ENCODE measurements around the gene TAT. TPM values are rescaled to one million over a fixed set of nuclear protein-coding genes. Genes with fewer than 3 reads are reported as not detected.

Gene TAT
- total and polyA plus RNA-seq, 3 experiments from 2014 or later: 0.06 TPM; not detected in 2

DNA sequence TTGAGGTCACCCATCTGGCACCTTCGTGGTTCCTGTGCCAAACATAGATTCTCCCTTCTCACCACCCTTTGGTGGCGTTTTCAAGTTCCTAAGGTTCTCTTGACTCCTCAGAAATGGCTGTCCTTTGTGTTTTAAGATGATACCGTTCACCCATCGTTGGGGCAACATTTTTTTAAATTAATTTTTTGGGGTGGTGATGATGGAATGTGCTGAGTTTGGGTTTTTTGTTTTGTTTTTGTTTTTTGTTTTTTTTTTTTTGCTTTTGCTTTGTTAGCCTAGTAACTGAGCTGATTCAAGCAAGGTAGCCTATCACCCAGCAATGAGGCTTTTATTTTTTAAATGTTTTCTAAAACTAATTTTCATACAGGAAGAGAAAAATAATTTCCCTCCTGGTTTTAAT, 48.0 kb downstream of the TAT start:
- peaks cover 26 to 41% of the 10 kb centered on the region in 2 donors for H3K27me3 Mint-ChIP-seq
- no peak for DNase-seq
- H3K27me3 ChIP-seq (ENCODE audit: insufficient read depth, low read length, poor library complexity, severe bottlenecking): no peaks in the 10 kb centered on the region
- no peak overlapping the region for H3K4me3 Mint-ChIP-seq
- H3K9me3 ChIP-seq (ENCODE audit: low read length): no peaks in the 10 kb centered on the region
- H3K4me3 ChIP-seq (ENCODE audit: low read length): no peak overlapping the region
- CTCF ChIA-PET: no interaction called here
- no peaks in the 10 kb centered on the region for H3K36me3 Mint-ChIP-seq
- H3K36me3 ChIP-seq (ENCODE audit: insufficient read depth, low read length): no peaks in the 10 kb centered on the region
- POLR2A ChIA-PET: no interaction called here
- H3K27ac ChIP-seq (ENCODE audit: low read depth, low read length): no peak overlapping the region
- H3K4me1 Mint-ChIP-seq: no peaks in the 10 kb centered on the region
- no peaks in the 10 kb centered on the region for H3K4me1 ChIP-seq (ENCODE audit: insufficient read depth, low read length)
- H3K27ac Mint-ChIP-seq: no peak overlapping the region
- peaks cover 0 to 2% (median 0%) of the 10 kb centered on the region in 5 donors for H3K9me3 Mint-ChIP-seq

GRCh38 chr16:71528257-71528656, 48.6 kb downstream of the TAT start:
- POLR2A ChIA-PET: no interaction called here
- no peaks in the 10 kb centered on the region for H3K4me1 ChIP-seq (ENCODE audit: insufficient read depth, low read length)

GRCh38 chr16:71526111-71526631, 50.7 kb downstream of the TAT start, which contains the start of gene CHST4:
CHST4 (plus strand) TSS chr16:71526426; CDS start chr16:71536678, 10,252 bp downstream.
- peaks cover 0 to 2% (median 0%) of the 10 kb centered on the region in 5 donors for H3K9me3 Mint-ChIP-seq
- no peaks in the 10 kb centered on the region for H3K36me3 ChIP-seq (ENCODE audit: insufficient read depth, low read length)
- H3K36me3 Mint-ChIP-seq: no peaks in the 10 kb centered on the region
- ChIA-PET POLR2A (no interaction called here), CTCF (interaction anchor here (1.2 kb wide), 1 partner anchor 85 kb away, joined by 4 read pairs; no protein-coding TSS in a partner anchor)
- no peaks in the 10 kb centered on the region for H3K27me3 ChIP-seq (ENCODE audit: insufficient read depth, low read length, poor library complexity, severe bottlenecking)
- DNase-seq: no peak
- no peaks in the 10 kb centered on the region for H3K4me1 Mint-ChIP-seq
- H3K9me3 ChIP-seq (ENCODE audit: low read length): no peaks in the 10 kb centered on the region
- H3K4me1 ChIP-seq (ENCODE audit: insufficient read depth, low read length): no peaks in the 10 kb centered on the region
- H3K27ac ChIP-seq (ENCODE audit: low read depth, low read length): no peak within 1 kb of the TSS
- H3K4me3 Mint-ChIP-seq: no peak within 1 kb of the TSS
- H3K27ac Mint-ChIP-seq: peak within 1 kb of the TSS in 3 of 8 donors; percentile 12 to 71 (median 44)
- H3K27me3 Mint-ChIP-seq: peaks cover 26 to 37% of the 10 kb centered on the region in 2 donors
- H3K4me3 ChIP-seq (ENCODE audit: low read length): no peak within 1 kb of the TSS

More at GRCh38 chr16:71528257-71528656, 48.6 kb downstream of the TAT start:
- DNase-seq: no peak
- Mint-ChIP-seq H3K4me1 (no peaks in the 10 kb centered on the region), H3K4me3 (no peak overlapping the region), H3K27me3 (peaks cover 26 to 41% of the 10 kb centered on the region in 2 donors), H3K27ac (no peak overlapping the region), H3K9me3 (peaks cover 0 to 2% (median 0%) of the 10 kb centered on the region in 5 donors), H3K36me3 (no peaks in the 10 kb centered on the region)
- Histone ChIP-seq H3K9me3 (ENCODE audit: low read length) (no peaks in the 10 kb centered on the region), H3K27me3 (ENCODE audit: insufficient read depth, low read length, poor library complexity, severe bottlenecking) (no peaks in the 10 kb centered on the region), H3K4me3 (ENCODE audit: low read length) (no peak overlapping the region), H3K36me3 (ENCODE audit: insufficient read depth, low read length) (no peaks in the 10 kb centered on the region), H3K27ac (ENCODE audit: low read depth, low read length) (no peak overlapping the region)
- CTCF ChIA-PET: no interaction called here

DNA sequence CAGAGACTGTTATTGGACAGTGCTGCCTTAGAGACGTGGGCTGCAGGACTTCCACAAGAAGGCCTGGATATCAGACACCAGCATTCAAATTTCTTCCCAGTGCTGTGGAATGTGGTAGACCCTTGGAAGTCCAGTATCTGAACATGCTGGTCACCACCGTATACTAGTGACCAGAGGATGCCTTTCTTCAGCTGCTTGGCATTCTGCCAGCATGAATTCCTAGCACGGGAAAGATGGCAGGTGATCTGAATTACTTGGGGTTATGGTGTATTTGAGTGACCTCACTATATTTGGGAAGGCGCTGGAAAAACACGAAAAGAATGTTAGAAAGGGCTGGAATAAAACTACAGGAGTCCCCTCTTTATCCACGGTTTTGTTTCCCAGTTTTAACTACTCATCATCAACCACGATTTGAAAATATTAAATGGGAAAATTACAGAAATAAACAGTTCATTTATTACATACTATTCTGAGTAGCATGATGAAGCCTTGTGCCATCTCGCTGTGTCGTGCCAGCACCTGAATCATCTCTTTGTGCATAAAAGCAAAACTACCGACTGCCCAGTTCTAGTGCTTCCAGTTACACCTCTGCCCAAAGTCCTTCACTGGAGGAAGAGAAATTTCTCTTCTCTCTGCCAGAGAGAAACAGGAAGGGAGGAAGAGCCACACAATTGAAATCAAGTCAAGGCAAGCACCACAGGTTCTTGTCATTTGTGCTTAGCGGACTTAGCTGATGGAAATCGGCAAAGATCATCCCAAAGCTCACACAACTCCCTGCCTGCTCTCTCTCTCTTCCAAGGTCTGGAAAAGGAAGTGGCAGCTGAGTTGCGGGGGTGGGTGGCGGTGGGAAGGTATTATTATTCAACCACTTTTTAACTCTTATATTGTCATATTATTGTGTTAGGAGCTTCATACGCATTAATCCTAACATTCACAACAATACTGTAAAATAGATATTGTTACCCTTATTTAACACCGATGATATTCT, 52.0 kb downstream of the TAT start:
- no peaks in the 10 kb centered on the region for H3K27me3 ChIP-seq (ENCODE audit: insufficient read depth, low read length, poor library complexity, severe bottlenecking)
- ChIA-PET CTCF (no interaction called here), POLR2A (no interaction called here)
- H3K9me3 Mint-ChIP-seq: peaks cover 0 to 2% (median 0%) of the 10 kb centered on the region in 5 donors
- H3K36me3 Mint-ChIP-seq: no peaks in the 10 kb centered on the region
- peak overlapping the region in 1 of 8 donors; percentile 44 for H3K27ac Mint-ChIP-seq
- H3K36me3 ChIP-seq (ENCODE audit: insufficient read depth, low read length): no peaks in the 10 kb centered on the region
- DNase-seq: no peak
- no peaks in the 10 kb centered on the region for H3K9me3 ChIP-seq (ENCODE audit: low read length)
- no peaks in the 10 kb centered on the region for H3K4me1 Mint-ChIP-seq
- no peak overlapping the region for H3K27ac ChIP-seq (ENCODE audit: low read depth, low read length)
- H3K4me3 Mint-ChIP-seq: no peak overlapping the region
- H3K4me3 ChIP-seq (ENCODE audit: low read length): no peak overlapping the region
- H3K4me1 ChIP-seq (ENCODE audit: insufficient read depth, low read length): no peaks in the 10 kb centered on the region
- peaks cover 25 to 33% of the 10 kb centered on the region in 2 donors for H3K27me3 Mint-ChIP-seq

DNA sequence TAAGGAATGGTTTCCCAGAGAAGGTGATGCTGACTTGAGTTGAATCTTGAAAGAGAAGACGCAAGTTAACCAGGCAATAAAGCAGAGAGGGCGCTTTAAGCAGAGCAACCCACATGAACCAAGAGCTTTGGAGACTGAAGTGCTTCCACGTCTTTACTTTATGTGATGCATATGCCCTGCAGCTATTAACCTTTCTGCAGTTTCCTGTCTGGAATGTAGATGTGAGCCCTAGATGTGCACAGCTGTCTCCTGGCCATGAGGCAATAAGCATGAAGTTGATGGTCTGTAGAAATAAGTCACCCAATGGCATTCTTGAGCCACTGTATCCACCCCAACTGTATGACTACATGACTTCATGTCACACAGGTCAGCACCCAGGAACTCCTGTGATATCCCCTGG, 56.3 kb downstream of the TAT start:
- Histone ChIP-seq H3K27me3 (ENCODE audit: insufficient read depth, low read length, poor library complexity, severe bottlenecking) (peaks cover 4% of the 10 kb centered on the region), H3K36me3 (ENCODE audit: insufficient read depth, low read length) (no peaks in the 10 kb centered on the region), H3K4me1 (ENCODE audit: insufficient read depth, low read length) (no peaks in the 10 kb centered on the region), H3K27ac (ENCODE audit: low read depth, low read length) (no peak overlapping the region), H3K9me3 (ENCODE audit: low read length) (no peaks in the 10 kb centered on the region), H3K4me3 (ENCODE audit: low read length) (no peak overlapping the region)
- Mint-ChIP-seq H3K9me3 (no peaks in the 10 kb centered on the region), H3K36me3 (no peaks in the 10 kb centered on the region), H3K4me1 (no peaks in the 10 kb centered on the region), H3K27me3 (peaks cover 13 to 15% of the 10 kb centered on the region in 2 donors), H3K4me3 (no peak overlapping the region), H3K27ac (no peak overlapping the region)
- ChIA-PET CTCF (interaction anchor here (0.7 to 1.3 kb wide), 2 partner anchors 90 to 173 kb away, joined by 3 read pairs; no protein-coding TSS in a partner anchor), POLR2A (no interaction called here)
- DNase-seq: no peak

Other genes starting within 250 kb of the TAT start
- gene CALB2, start 218.4 kb downstream of the TAT start, total RNA-seq: not detected
- not detected for gene CALB2, start 218.4 kb downstream of the TAT start, polyA plus RNA-seq
- gene TLE7, start 135.0 kb downstream of the TAT start, total RNA-seq: not detected
- not detected for gene TLE7, start 135.0 kb downstream of the TAT start, polyA plus RNA-seq
- gene ZNF23, start 114.8 kb downstream of the TAT start, total RNA-seq: 1 to 10 TPM; 9.2 to 9.4 TPM
- 8.2 TPM for gene ZNF23, start 114.8 kb downstream of the TAT start, polyA plus RNA-seq
- 1 to 10 TPM; 3.1 TPM for gene ZNF19, start 87.8 kb downstream of the TAT start, total RNA-seq
- 1.5 TPM for gene ZNF19, start 87.8 kb downstream of the TAT start, polyA plus RNA-seq
- not detected for gene CHST4, start 50.7 kb downstream of the TAT start, total RNA-seq
- gene CHST4, start 50.7 kb downstream of the TAT start, polyA plus RNA-seq: not detected
- gene MARVELD3, start 49.1 kb upstream of the TAT start, total RNA-seq: not detected
- not detected for gene MARVELD3, start 49.1 kb upstream of the TAT start, polyA plus RNA-seq
- 10 to 100 TPM; 14.3 to 14.4 TPM for gene PHLPP2, start 147.6 kb upstream of the TAT start, total RNA-seq
- 1.7 TPM for gene PHLPP2, start 147.6 kb upstream of the TAT start, polyA plus RNA-seq
- gene AP1G1, start 231.7 kb upstream of the TAT start, total RNA-seq: 10 to 100 TPM; 80.4 to 83.3 TPM
- 10.9 TPM for gene AP1G1, start 231.7 kb upstream of the TAT start, polyA plus RNA-seq